Tibial artery (tissue), 4 donors: ENCODE measurements around the gene LMF2.
"Not testable (repeated sequence)": the region's sequence is repeated elsewhere in the genome, so short reads cannot be mapped to it uniquely, and the experiment has no call there.

Experiments used
- DNase-seq, 2 donors: peaks; one replicate each; pipeline ENCODE4 v3.0.0-alpha.2; 2019
- H3K27ac ChIP-seq, 2 donors: fragments of 200-600 bp; sonication (generic) in 1 of 2; 1 replicate in 1 of 2; 2 replicates in 1 of 2; pipeline ENCODE4 v1.5.1; 2018 to 2019; ENCODE audit warnings: mild to moderate bottlenecking in 1 of 2
- H3K27me3 ChIP-seq, 2 donors: fragments of 200-600 bp; sonication (generic) in 1 of 2; one replicate each; pipeline versions ENCODE4 v1.5.1 to v1.6.0; 2016 to 2019
- H3K36me3 ChIP-seq, 3 donors: fragments of 200-600 bp; sonication (generic) in 2 of 3; one replicate each; pipeline ENCODE4 v1.5.1; 2016 to 2019; ENCODE audit warnings: mild to moderate bottlenecking in 2 of 3
- H3K4me1 ChIP-seq, 4 donors: fragments of 200-600 bp; sonication (generic) in 2 of 4; 1 replicate in 3 of 4; 2 replicates in 1 of 4; pipeline ENCODE4 v1.5.1; 2016 to 2019
- H3K4me3 ChIP-seq, 2 donors: fragments of 200-600 bp; sonication (generic) in 1 of 2; 1 replicate in 1 of 2; 2 replicates in 1 of 2; pipeline ENCODE4 v1.5.1; 2018 to 2019; ENCODE audit warnings: mild to moderate bottlenecking in 2 of 2
- H3K9me3 ChIP-seq, 3 donors: fragments of 200-600 bp; sonication (generic) in 1 of 3; one replicate each; pipeline ENCODE4 v1.5.1; 2016 to 2019
- intact Hi-C: fragments of 100-400 bp; cut with DNase I; formaldehyde crosslinking; loops from one replicate; pipeline ENCODE4 v1.15.0; 2023; ENCODE audit warnings: low total_unique reads
- TF ChIP-seq, protein P1 (sequence below), 2 experiments: fragments of 200-600 bp in 1 of 2; fragments of 450-650 bp in 1 of 2; IDR thresholded peaks; one replicate each; pipeline ENCODE4 v1.5.1; 2017 to 2019; ENCODE audit warnings: antibody characterized with exemption in 2 of 2, mild to moderate bottlenecking in 1 of 2, moderate library complexity in 1 of 2

The LMF2 gene

DNA sequence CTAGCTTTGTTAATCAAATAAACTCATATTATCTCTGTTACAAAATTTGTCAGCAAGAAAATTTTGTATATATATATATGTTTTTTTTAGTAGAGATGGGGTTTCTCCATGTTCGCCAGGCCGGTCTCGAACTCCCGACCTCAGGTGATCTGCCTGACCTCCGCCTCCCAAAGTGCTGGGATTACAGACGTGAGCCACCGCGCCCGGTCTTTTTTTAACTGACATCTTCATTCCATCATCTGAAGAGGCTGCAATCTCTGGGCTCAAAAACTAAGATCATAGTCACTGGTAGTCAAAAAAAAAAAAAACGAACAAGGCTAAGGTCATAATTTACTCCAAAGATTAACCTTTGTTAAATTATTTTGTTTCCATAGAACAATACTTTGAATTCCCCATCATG lies 32.9 kb upstream of the LMF2 start:
- Histone ChIP-seq H3K4me1 (peaks cover 0 to 17% (median 10%) of the 10 kb centered on the region in 4 donors), H3K36me3 (no peaks in the 10 kb centered on the region), H3K9me3 (no peaks in the 10 kb centered on the region), H3K27me3 (peaks cover 0 to 48% of the 10 kb centered on the region in 2 donors), H3K27ac (no peak overlapping the region), H3K4me3 (no peak overlapping the region)
- intact Hi-C loops: no loop called here
- no peak for DNase-seq
- TF ChIP-seq, protein P1, sequence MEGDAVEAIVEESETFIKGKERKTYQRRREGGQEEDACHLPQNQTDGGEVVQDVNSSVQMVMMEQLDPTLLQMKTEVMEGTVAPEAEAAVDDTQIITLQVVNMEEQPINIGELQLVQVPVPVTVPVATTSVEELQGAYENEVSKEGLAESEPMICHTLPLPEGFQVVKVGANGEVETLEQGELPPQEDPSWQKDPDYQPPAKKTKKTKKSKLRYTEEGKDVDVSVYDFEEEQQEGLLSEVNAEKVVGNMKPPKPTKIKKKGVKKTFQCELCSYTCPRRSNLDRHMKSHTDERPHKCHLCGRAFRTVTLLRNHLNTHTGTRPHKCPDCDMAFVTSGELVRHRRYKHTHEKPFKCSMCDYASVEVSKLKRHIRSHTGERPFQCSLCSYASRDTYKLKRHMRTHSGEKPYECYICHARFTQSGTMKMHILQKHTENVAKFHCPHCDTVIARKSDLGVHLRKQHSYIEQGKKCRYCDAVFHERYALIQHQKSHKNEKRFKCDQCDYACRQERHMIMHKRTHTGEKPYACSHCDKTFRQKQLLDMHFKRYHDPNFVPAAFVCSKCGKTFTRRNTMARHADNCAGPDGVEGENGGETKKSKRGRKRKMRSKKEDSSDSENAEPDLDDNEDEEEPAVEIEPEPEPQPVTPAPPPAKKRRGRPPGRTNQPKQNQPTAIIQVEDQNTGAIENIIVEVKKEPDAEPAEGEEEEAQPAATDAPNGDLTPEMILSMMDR (IDR thresholded peaks at IDR 0.05): no peak

- H3K27ac ChIP-seq: no peak overlapping the region
- no peaks in the 10 kb centered on the region for H3K36me3 ChIP-seq
- H3K4me1 ChIP-seq: peaks cover 0 to 5% (median 2%) of the 10 kb centered on the region in 4 donors
- peaks cover 0 to 52% of the 10 kb centered on the region in 2 donors for H3K27me3 ChIP-seq
- H3K4me3 ChIP-seq: no peak overlapping the region
- H3K9me3 ChIP-seq: no peaks in the 10 kb centered on the region
- TF ChIP-seq, protein P1 (IDR thresholded peaks at IDR 0.05): no peak
- DNase-seq: no peak
- intact Hi-C loops: no loop called here
Measured at GRCh38 chr22:50537765-50538164, 30.3 kb upstream of the LMF2 start.

DNA sequence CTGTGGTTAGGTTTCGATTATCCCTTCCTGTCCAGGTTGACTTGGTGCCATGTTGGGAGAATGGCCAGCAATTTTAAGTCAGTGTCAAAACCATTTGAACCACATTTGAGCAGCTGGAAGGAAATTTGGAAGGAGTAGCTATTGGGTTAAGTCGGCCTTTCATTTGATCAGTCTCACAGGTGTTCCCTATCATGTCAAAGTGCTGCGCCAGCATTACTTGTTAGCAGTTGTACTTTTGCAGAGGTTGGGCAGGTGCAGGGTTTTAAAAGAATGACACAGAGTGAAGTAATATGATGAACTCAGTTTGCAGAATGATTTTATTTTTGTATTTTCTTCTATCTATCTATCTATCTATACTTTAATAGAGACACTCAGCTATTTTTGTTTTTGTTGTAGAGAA lies 28.7 kb upstream of the LMF2 start:
- Histone ChIP-seq H3K4me1 (peaks cover 0 to 19% (median 16%) of the 10 kb centered on the region in 4 donors), H3K27me3 (peaks cover 6 to 65% of the 10 kb centered on the region in 2 donors), H3K27ac (no peak overlapping the region), H3K4me3 (no peak overlapping the region), H3K9me3 (no peaks in the 10 kb centered on the region), H3K36me3 (no peaks in the 10 kb centered on the region)
- intact Hi-C loops: no loop called here
- no peak for DNase-seq
- TF ChIP-seq, protein P1 (IDR thresholded peaks at IDR 0.05): no peak

GRCh38 chr22:50535113-50535512 lies 27.6 kb upstream of the LMF2 start:
- Histone ChIP-seq H3K27me3 (peaks cover 6 to 76% of the 10 kb centered on the region in 2 donors), H3K36me3 (no peaks in the 10 kb centered on the region), H3K9me3 (no peaks in the 10 kb centered on the region), H3K27ac (no peak overlapping the region), H3K4me1 (peaks cover 0 to 29% (median 27%) of the 10 kb centered on the region in 4 donors), H3K4me3 (no peak overlapping the region)
- TF ChIP-seq, protein P1 (IDR thresholded peaks at IDR 0.05): no peak
- intact Hi-C loops: no loop called here
- DNase-seq: no peak

DNA sequence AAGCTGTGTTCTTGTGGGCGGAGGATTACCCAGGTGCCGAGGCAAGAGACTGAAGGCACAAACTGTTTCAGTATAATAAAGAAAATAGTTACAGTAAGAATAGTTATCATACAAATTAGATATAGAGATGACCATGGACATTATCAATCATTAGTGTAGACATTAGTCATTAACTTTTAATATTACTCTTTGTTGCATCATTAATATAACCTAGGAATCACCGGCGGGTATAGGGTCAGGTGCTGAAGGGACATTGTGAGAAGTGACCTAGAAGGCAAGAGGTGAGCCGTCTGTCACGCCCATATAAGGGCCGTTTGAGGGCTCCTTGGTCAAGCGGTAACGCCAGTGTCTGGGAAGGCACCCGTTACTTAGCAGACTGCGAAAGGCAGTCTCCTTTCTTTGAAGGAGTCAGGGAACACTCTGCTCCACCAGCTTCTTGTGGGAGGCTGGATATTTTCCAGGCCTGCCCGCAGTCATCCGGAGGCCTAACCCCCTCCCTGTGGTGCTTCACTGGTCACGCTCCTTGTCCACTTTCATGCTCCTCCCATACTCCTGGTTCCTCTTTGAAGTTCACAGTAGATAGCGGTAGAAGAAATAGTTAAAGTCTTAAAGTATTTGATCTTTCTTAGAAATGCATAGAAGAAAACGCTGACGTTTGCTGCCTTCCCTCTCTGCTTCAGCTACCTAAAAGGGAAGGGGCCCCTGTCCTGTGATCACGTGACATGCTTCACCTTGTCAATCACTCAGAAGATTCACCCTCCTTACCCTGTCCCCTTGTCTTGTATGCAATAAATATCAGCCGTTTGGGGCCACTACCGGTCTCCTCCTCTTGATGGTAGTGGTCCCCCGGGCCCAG lies 26.6 kb upstream of the LMF2 start:
- H3K4me1 ChIP-seq: peaks cover 0 to 37% (median 31%) of the 10 kb centered on the region in 4 donors
- H3K27ac ChIP-seq, H3K9me3 ChIP-seq, H3K4me3 ChIP-seq, DNase-seq, intact Hi-C loops, H3K36me3 ChIP-seq: not testable (repeated sequence)
- H3K27me3 ChIP-seq: peaks cover 6 to 85% of the 10 kb centered on the region in 2 donors
